SK-N-SH (cell line): ENCODE measurements around the gene HIPK4.

Experiments
- CTCF ChIP-seq: fragments of 200-600 bp; sonication (generic); IDR thresholded peaks from 2 replicates; pipeline ENCODE4 v1.6.1; 2017; ENCODE audit warnings: antibody characterized with exemption, mild to moderate bottlenecking, moderate library complexity
- ELF1 ChIP-seq: IDR thresholded peaks from 2 replicates; pipeline ENCODE4 v1.4.0; 2012
- EZH2phosphoT487 ChIP-seq: fragments of 200-600 bp; sonication (generic); IDR thresholded peaks from 2 replicates; pipeline ENCODE4 v1.6.1; 2017; ENCODE audit warnings: low read depth, mixed run types, mild to moderate bottlenecking, antibody characterized with exemption, moderate library complexity, borderline replicate concordance
- FOXM1 ChIP-seq: IDR thresholded peaks from 2 replicates; pipeline ENCODE4 v1.4.0; 2012; ENCODE audit warnings: low read depth, mild to moderate bottlenecking
- GABPA ChIP-seq: IDR thresholded peaks from 2 replicates; pipeline ENCODE4 v1.4.0; 2012; ENCODE audit warnings: low read depth, mild to moderate bottlenecking
- JUND ChIP-seq: IDR thresholded peaks from 2 replicates; pipeline ENCODE4 v1.4.0; 2012
- MAX ChIP-seq: IDR thresholded peaks from 2 replicates; pipeline ENCODE4 v1.4.0; 2012; ENCODE audit warnings: low read depth
- MXI1 ChIP-seq: IDR thresholded peaks from 2 replicates; pipeline ENCODE4 v1.6.1; 2012; ENCODE audit warnings: mild to moderate bottlenecking, low read depth, low read length, improper control_type of control experiment
- PBX3 ChIP-seq: IDR thresholded peaks from 2 replicates; pipeline ENCODE4; 2012
- RAD21 ChIP-seq: IDR thresholded peaks from 2 replicates; pipeline ENCODE4 v1.6.1; 2012; ENCODE audit warnings: mild to moderate bottlenecking, low read length
- RFX5 ChIP-seq: IDR thresholded peaks from 2 replicates; pipeline ENCODE4 v1.6.1; 2012; ENCODE audit warnings: mild to moderate bottlenecking, improper control_type of control experiment, low read length
- TAF1 ChIP-seq: IDR thresholded peaks from 2 replicates; pipeline ENCODE4 v1.6.1; 2012; ENCODE audit warnings: low read depth, mild to moderate bottlenecking, low read length, moderate library complexity, borderline replicate concordance
- YY1 ChIP-seq: IDR thresholded peaks from 2 replicates; pipeline ENCODE4 v1.4.0; 2012; ENCODE audit warnings: low read depth, mild to moderate bottlenecking
- ZBTB33 ChIP-seq: IDR thresholded peaks from 2 replicates; pipeline ENCODE4 v1.4.0; 2012; ENCODE audit warnings: low read depth, borderline replicate concordance

GRCh38 chr19:40389404-40390083 is 437 bp downstream of the HIPK4 start:
- TF ChIP-seq RAD21 (no peak), CTCF (no peak), FOXM1 (no peak), EZH2phosphoT487 (no peak), TAF1 (no peak), PBX3 (no peak), MAX (no peak), ELF1 (no peak), MXI1 (no peak), JUND (no peak), GABPA (no peak), YY1 (no peak), RFX5 (no peak), ZBTB33 (no peak)
